GM21619 (cell line): ENCODE results near the gene ELF2.
"Not testable (repeated sequence)": the region's sequence is repeated elsewhere in the genome, so short reads cannot be mapped to it uniquely, and the experiment has no call there.

ENCODE experiments used
- ATAC-seq: cut with Tn5 transposase; IDR thresholded peaks from one replicate; pipeline ENCODE4 v1.9.1; 2021; ENCODE audit not compliant: unreplicated experiment

ELF2 gene

DNA sequence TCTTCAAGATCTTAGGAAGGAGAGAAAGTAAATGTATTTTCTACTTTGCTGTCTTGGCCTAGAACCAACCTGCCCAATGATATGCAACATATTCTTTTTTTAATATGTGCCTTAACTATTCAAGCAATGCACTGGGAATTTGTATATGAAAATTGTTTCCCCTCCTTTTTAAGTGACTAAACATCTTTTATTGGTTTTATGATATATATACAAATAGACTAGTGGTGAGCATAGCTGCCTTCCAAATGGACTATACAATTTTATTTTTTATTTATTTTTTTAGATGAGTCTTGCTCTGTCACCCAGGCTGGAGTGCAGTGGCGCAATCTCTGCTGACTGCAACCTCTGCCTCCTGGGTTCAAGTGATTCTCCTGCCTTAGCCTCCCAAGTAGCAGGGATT is 151.2 kb downstream of the ELF2 start:
- ATAC-seq: no peak

DNA sequence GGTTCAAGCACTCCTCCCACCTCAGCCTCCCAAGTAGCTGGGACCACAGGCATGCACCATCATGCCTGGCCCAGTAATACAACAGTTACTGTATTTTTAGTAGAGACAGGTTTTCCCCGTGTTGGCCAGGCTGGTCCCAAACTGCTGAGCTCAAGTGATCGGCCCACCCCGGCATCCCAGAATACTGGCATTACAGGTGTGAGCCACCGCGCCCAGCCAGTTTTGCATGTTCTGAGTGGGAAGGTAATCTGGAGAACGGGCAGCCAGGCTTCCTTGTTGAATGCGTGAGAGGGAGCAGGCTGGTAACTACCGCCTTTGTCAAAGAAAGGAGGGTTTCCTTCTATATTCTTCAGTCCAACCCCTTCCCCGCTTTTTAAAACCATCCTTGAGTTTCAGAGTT is 152.3 kb downstream of the ELF2 start:
- no peak for ATAC-seq

DNA sequence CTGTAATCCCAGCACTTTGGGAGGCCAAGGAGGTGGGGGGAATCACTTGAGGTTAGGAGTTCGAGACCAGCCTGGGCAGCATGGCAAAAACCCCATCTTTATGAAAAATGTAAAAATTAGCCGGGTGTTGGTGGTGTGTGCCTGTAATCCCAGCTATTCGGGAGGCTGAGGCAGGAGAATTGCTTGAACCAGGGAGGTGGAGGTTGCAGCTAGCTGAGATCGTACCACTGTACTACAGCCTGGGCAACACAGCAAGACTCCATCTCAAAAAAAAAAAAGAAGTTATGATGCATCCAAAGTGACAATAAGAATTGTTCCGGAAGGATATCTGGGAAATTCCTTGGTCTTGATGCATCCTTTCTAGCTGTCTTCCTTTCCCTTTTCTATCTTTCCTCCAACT is 154.2 kb downstream of the ELF2 start:
- no peak for ATAC-seq

DNA sequence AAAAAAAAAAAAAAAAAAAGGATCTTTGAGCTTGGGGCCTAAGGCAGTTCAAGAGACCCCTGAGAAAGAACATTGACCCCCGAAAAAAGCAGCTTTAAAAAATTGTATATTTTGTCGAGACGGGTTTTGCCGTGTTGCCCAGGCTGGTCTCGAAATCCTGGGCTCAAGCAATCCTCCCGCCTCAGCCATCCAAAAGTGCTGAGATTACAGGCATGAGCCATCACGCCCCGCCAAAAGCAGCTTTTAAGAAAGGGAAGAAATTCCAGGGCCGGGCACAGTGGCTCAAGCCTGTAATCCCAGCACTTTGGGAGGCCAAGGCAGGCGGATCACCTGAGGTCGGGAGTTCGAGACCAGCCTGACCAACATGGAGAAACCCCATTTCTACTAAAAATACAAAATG is 155.9 kb downstream of the ELF2 start:
- not testable (repeated sequence) for ATAC-seq

DNA sequence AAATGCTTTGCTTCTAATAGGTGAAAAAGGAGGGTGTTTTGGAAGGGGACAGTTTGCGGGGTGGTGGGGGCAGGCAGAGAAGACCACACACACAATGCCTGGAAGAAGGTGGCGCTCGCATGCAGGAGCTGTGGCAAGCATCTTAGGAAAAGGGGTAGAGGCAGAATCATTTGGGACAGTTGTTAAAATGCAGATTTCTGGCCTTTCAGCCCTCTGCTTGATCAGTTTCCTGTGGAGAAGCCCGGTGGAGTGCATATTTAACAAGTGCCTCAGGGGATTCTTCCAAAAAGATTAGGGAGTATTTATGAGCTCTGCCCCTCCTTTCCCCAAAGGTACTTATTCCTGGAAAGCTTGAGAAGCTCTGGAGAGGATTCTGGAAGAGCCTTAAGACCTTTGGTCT is 156.6 kb downstream of the ELF2 start:
- ATAC-seq: no peak

DNA sequence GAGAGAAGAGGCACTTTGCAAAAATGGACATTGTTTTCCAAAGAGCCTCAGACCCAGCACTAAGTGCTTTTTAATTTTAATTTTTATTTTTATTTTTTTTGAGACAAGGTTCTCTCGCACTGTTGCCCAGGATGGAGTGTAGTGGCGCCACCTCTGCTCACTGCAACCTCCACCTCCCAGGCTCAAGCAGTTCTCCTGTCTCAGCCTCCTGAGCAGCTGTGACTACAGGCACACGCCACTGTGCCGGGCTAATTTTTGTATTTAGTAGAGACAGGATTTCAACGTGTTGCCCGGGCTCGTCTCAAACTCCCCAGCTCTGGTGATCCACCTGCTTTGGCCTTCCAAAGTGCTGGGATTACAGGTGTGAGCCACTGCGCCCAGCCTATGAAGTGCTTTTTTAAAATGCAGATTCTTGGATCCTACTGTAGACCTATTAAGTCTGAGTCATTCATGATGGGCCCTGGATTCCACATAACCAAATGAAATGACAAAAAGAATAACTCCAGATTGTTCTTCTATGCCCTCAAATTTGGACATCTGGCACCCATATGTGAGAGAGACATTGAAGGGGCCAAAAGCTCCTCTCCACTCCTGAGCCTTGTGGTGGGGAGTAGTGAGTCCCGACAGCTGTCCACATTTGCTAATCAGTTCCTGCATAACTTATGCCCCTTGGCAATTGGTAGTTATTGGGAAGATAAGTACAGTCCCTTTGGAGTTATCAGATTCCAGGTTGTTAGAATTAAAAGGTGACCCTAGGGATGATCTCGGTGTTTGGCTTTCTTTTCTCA is 157.9 kb downstream of the ELF2 start:
- ATAC-seq: no peak

DNA sequence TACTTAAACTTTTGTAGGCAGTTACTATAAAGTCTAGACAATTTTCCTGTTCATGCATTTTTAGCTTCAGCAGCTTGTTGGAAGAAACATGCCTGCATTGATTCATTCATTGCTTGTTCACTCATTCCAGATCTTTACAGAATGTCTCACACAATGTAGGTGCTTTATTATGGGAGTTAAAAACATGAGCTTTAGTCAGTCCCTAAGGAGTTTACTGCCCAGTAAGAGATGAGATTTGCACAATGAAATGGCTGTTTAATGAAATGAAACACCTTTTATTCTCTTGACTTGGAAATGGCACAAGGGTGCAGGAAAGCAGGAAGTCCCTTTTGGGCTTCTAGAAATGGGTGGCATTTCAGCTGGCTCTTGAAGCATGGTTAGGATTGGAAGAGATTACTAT is 158.5 kb downstream of the ELF2 start:
- no peak for ATAC-seq

DNA sequence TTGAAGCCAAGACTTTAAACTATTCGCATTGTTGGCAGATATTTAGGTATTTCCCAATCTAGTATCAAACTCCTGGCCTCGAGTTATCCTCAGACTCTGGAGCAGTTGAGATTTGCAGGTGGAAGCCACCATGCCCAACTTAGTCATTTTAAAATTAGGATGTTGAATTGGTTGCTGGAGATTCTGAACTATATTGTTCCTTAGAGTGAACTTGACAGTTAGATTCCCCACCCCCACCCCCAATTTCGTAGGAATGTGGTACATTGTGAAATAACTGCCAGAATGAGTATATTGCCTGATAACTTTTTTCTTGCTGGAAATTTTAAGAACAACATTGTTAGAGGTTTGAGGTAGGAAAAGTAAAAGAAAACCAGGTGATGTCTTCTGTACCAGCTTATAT is 159.2 kb downstream of the ELF2 start:
- no peak for ATAC-seq

DNA sequence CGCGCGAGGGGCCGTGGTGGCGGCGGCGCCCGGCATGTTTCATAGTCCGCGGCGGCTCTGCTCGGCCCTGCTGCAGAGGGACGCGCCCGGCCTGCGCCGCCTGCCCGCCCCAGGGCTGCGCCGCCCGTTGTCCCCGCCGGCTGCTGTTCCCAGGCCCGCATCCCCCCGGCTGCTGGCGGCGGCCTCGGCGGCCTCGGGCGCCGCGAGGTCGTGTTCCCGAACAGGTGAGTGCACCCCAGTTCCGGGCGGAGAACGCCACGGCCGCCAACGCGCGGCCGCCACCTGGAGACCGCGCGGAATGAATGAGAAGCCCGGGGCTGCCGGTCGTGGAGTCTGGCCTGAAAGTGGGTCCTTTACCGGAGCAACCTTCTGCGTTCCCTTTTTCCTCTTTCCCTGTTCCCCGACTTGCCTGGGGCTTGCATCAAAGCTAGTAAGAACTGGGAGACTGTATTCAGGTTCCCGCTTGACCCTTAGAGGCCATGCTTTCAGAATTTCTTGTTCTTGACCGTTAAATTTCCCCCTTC is 161.0 kb downstream of the ELF2 start:
- peak; percentile 30 for ATAC-seq

DNA sequence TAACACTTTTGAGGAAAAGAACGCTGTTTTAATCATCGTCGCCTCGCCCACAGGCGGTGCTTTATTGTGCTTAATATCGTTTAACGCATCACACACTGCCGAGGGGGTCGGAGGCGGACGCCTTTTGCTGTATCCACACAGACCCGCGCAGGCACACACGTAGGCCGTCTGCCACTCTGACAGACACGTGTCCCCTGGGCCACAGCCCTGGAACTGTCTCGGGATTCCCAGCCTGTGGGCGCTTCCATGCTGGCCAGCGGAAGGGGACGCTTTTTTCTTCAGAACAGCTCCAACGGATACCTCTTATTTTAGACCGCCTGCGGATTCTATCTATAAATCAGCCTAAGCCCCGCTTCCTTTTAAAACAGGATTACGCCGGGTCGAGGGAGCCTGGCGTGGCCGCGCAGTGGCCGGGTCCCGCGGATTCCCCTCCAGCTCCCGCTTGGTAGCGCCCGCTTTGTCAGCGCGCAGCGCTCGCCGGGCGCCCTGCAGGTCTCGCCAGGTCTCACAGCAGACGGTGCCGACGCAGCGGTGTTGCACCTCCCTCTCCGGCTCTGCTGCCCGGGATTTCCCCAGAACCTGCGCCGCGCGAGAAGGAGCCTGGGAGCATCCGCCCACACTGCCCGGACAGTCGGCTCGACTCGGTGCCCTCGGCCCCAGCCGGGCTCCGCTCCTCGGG is 161.6 kb downstream of the ELF2 start, which contains the start of gene NOCT:
Gene NOCT (plus strand): TSS at position 513 of the 679 bp plus-strand sequence. CDS start 201 bp downstream, outside the sequence.
- ATAC-seq: peak; percentile 93

DNA sequence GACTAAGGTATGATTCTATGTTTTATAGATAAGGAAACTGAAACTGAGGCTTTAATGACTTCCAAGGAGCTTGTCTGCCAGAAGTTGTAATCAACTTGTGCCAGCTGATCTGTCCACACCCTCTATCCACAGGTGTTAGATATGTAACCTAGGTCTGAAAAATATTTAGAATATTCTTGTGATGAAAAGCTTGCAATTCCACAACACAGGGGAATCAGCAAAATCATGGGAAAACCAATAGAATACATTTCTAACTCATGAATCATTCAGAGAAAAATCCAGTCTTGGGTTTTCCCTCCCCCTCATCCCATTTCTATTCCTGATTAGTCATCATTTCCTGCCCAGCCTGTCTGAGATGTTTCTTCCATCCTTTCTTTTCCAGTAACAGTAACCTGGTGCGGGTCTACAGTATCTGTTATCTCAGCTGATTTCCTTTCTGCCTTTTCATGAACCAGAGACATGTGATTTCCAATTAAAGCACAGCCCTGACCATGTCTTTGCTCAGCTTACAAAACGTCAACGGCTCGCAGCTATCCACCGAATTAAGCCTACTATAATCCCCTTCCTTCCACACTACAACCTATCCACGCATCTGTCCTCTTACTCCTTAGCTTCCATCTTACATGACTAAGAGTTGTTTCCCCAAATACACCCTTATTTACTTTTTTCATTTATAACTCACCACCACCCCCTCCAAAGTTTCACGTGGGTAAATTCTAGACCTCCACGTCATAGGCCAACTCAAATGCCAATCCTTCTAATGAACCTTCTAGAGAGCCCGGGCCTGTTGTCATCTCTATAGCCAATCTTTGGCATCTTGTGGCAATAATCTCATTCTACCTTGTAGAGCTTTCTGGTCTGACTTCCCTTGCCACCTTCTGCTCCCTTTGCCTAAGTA is 162.4 kb downstream of the ELF2 start:
- peak; percentile 5 for ATAC-seq

DNA sequence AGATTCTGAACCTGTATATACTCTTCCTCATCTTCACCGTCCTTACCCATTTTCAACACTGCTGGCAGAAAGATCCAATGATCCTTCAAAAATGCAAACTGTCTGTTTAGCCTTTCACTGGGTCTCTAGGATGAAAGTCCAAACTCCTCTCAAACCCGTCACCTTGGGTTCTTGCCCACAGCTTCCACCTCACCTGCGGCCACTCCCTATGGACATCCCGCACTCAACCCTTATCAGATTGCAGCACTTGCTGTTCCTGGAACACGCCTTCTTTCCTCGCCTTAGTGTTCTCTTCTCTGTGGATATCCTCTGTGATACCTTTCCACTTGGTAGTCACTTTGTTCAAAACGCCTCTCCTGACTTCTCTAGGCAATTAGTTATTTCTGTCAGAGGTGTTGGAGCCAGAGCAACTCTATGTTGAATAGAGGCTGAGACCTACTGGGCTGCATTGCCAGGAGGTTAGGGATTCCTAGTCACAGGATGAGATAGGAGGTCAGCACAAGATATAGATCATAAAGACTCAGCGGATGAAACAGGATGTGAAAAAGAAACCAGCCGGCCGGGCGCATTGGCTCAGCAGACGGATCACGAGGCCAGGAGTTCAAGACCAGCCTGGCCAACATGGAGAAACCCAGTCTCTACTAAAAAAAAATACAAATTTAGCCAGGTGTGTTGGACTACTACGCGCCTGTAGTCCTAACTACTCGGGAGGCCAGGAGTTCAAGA is 165.6 kb downstream of the ELF2 start:
- ATAC-seq: no peak

DNA sequence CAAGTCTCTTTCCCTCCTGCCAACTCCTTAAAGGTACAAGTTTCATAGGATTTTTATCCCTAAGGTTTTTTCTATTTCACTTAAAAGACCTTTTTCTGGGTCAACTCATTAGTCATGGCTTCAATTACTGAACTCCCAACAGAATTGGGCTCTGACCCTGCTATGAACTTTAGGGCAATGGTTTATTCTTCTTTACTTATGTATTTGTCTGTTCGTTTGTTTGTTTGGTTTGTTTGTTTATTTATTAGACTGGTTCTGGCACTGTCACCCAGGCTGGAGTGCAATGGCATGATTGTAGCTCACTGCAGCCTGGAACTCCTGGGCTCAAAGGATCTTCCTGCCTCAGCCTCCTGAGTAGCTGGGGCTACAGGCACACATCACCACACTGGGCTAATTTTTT is 167.3 kb downstream of the ELF2 start:
- ATAC-seq: no peak

DNA sequence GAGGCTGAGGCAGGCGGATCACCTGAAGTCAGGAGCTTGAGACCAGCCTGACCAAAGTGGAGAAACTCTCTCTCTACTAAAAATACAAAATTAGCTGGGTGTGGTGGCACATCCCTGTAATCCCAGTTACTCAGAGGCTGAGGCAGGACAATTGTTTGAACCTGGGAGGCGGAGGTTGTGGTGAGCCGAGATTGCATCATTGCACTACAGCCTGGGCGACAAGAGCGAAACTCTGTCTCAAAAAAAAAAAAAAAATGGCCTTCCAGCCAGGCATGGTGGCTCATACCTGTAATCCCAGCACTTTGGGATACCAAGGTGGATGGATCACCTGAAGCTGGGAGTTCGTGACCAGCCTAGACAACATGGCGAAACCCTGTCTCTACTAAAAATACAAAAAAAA is 168.7 kb downstream of the ELF2 start:
- not testable (repeated sequence) for ATAC-seq

DNA sequence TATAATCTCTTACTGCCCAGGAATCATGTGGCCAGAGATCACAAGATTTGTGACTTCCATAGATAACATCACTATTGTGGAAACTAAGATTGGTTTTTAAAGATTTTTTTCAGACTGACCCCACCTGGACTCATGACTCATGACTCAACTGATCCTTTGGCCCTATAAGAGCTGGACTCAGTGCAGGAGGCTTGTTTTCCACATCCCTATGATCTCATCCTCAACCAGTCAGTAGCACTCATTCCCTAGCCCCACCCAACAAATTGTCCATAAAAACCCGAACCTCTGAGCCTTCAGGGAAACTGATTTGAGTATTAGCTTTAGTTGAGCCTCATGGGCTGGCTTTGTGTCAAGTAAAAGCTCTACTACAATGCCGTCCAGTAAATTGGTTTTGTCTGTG is 169.4 kb downstream of the ELF2 start:
- ATAC-seq: no peak
